SK-N-MC (cell line): ENCODE measurements around the gene PRICKLE4.

Experiments
- DNase-seq: peaks from one replicate; pipeline ENCODE4 v3.0.0-alpha.2; 2011; ENCODE audit warnings: low read depth, low spot score
- H3K27ac ChIP-seq: fragments of 200-600 bp; sonication (generic); 2 replicates; pipeline ENCODE4 v1.5.1; 2016; ENCODE audit warnings: mixed run types
- H3K36me3 ChIP-seq: fragments of 200-600 bp; sonication (generic); 2 replicates; pipeline ENCODE4 v1.6.1; 2017; ENCODE audit warnings: antibody characterized with exemption, low read length, mixed read lengths; ENCODE audit not compliant: insufficient read depth
- H3K4me3 ChIP-seq: fragments of 200-600 bp; sonication (generic); 2 replicates; pipeline ENCODE4 v1.5.1; 2016
- H3K9ac ChIP-seq: fragments of 200-600 bp; sonication (generic); 2 replicates; pipeline ENCODE4 v1.8.0; 2017; ENCODE audit warnings: mixed run types, mixed read lengths; ENCODE audit not compliant: insufficient read length
- H3K9me3 ChIP-seq: fragments of 200-600 bp; sonication (generic); 2 replicates; pipeline ENCODE4 v1.6.1; 2017; ENCODE audit warnings: low read depth, mild to moderate bottlenecking, antibody characterized with exemption, low read length, moderate library complexity, mixed read lengths
- EZH2 ChIP-seq: fragments of 200-600 bp; sonication (generic); IDR thresholded peaks from one replicate; pipeline ENCODE4 v1.6.1; 2017; ENCODE audit warnings: antibody characterized with exemption
- FOXP2 ChIP-seq: optimal IDR thresholded peaks from 2 replicates; pipeline ENCODE3; 2011; ENCODE audit warnings: mild to moderate bottlenecking, moderate library complexity; ENCODE audit not compliant: insufficient read depth; ENCODE audit errors: extremely low read length, control extremely low read depth
- POLR2AphosphoS5 ChIP-seq: IDR thresholded peaks from 2 replicates; pipeline ENCODE4 v1.6.1; 2012; ENCODE audit warnings: mild to moderate bottlenecking, low read depth, low read length, borderline replicate concordance

PRICKLE4 gene

GRCh38 chr6:41767112-41767833 lies 13.3 kb upstream of the PRICKLE4 start:
- no peak overlapping the region for H3K9ac ChIP-seq
- TF ChIP-seq EZH2 (no peak), FOXP2 (no peak), POLR2AphosphoS5 (no peak)
- no peak for DNase-seq

GRCh38 chr6:41768545-41769308 lies 11.9 kb upstream of the PRICKLE4 start:
- Histone ChIP-seq H3K27ac (no peak overlapping the region), H3K36me3 (no peaks in the 10 kb centered on the region; the same call in 1 of the 2 replicates), H3K9ac (no peak overlapping the region), H3K4me3 (no peak overlapping the region), H3K9me3 (no peaks in the 10 kb centered on the region)
- TF ChIP-seq FOXP2 (no peak), EZH2 (no peak), POLR2AphosphoS5 (no peak)
- no peak for DNase-seq

More at GRCh38 chr6:41767112-41767833, 13.3 kb upstream of the PRICKLE4 start:
- Histone ChIP-seq H3K36me3 (no peaks in the 10 kb centered on the region; the same call in 1 of the 2 replicates), H3K27ac (no peak overlapping the region), H3K9me3 (no peaks in the 10 kb centered on the region), H3K4me3 (no peak overlapping the region)

GRCh38 chr6:41769376-41769775 lies 11.2 kb upstream of the PRICKLE4 start:
- no peak for TF ChIP-seq FOXP2
- no peak for TF ChIP-seq POLR2AphosphoS5
- TF ChIP-seq EZH2, result no peak
- Histone ChIP-seq H3K9me3 (no peaks in the 10 kb centered on the region), H3K27ac (no peak overlapping the region), H3K36me3 (peaks cover 2% of the 10 kb centered on the region; the same call in 1 of the 2 replicates), H3K4me3 (no peak overlapping the region), H3K9ac (no peak overlapping the region)
- DNase-seq, result no peak

- DNase-seq, result no peak
- Histone ChIP-seq H3K9ac (no peak overlapping the region), H3K9me3 (no peaks in the 10 kb centered on the region), H3K36me3 (peaks cover 10% of the 10 kb centered on the region; the same call in 1 of the 2 replicates), H3K27ac (no peak overlapping the region), H3K4me3 (no peak overlapping the region)
- TF ChIP-seq FOXP2 (no peak), EZH2 (no peak), POLR2AphosphoS5 (no peak)
These were observed 10.1 kb upstream of the PRICKLE4 start for GRCh38 chr6:41770381-41771057.

GRCh38 chr6:41771058-41771983 lies 9.3 kb upstream of the PRICKLE4 start:
- DNase-seq, result no peak
- Histone ChIP-seq H3K4me3 (no peak overlapping the region), H3K9me3 (no peaks in the 10 kb centered on the region), H3K27ac (no peak overlapping the region), H3K9ac (no peak overlapping the region), H3K36me3 (peaks cover 10% of the 10 kb centered on the region; the same call in 1 of the 2 replicates)
- TF ChIP-seq FOXP2 (no peak), EZH2 (no peak), POLR2AphosphoS5 (no peak)

- no peak overlapping the region for H3K9ac ChIP-seq
- peaks cover 10% of the 10 kb centered on the region; the same call in 1 of the 2 replicates for H3K36me3 ChIP-seq
- no peak overlapping the region for H3K4me3 ChIP-seq
- H3K27ac ChIP-seq, result no peak overlapping the region
- no peak for TF ChIP-seq POLR2AphosphoS5
- TF ChIP-seq EZH2, result no peak
- no peak for TF ChIP-seq FOXP2
- no peaks in the 10 kb centered on the region for H3K9me3 ChIP-seq
- no peak for DNase-seq
These were observed 5.7 kb upstream of the PRICKLE4 start for GRCh38 chr6:41774841-41775240.

- Histone ChIP-seq H3K4me3 (no peak overlapping the region), H3K9me3 (no peaks in the 10 kb centered on the region), H3K27ac (no peak overlapping the region), H3K9ac (no peak overlapping the region), H3K36me3 (peaks cover 10% of the 10 kb centered on the region; the same call in 1 of the 2 replicates)
- no peak for DNase-seq
- TF ChIP-seq EZH2 (no peak), FOXP2 (no peak), POLR2AphosphoS5 (no peak)
These were observed 5.2 kb upstream of the PRICKLE4 start for GRCh38 chr6:41775293-41775882.
